Measurements from ENCODE around the gene RHBDL3.

DNA sequence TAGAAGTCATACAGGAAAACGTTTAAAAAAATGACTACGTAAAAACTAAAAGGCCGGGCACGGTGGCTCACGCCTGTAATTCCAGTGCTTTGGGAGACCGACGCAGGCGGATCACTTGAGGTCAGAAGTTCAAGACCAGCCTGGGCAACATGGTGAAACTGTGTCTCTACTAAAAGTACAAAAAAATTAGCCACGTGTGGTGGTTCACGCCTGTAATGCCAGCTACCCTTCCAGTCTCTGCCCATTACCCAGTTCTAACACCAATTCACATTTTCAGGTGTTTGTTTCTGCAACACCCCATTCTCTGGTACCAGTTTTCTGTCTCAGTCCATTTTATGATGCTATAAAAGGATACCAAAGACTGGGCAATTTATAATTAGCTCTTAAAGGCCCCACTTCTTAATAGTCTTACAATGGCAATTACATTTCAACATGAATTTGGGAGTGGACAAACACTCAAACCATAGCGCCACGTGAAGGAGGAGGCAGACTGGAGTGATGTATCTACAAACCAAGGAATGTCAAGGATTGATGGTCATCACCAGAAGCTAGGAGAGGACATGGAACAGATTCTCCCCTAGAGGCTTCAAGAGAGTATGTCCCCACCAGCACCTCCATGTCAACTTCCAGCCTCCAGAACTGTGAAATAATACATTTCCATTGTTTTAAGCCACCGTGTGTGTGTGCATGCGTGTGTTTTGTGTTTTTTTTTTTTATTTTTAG lies 77.1 kb downstream of the RHBDL3 start:
- TF ChIP-seq, protein P1, sequence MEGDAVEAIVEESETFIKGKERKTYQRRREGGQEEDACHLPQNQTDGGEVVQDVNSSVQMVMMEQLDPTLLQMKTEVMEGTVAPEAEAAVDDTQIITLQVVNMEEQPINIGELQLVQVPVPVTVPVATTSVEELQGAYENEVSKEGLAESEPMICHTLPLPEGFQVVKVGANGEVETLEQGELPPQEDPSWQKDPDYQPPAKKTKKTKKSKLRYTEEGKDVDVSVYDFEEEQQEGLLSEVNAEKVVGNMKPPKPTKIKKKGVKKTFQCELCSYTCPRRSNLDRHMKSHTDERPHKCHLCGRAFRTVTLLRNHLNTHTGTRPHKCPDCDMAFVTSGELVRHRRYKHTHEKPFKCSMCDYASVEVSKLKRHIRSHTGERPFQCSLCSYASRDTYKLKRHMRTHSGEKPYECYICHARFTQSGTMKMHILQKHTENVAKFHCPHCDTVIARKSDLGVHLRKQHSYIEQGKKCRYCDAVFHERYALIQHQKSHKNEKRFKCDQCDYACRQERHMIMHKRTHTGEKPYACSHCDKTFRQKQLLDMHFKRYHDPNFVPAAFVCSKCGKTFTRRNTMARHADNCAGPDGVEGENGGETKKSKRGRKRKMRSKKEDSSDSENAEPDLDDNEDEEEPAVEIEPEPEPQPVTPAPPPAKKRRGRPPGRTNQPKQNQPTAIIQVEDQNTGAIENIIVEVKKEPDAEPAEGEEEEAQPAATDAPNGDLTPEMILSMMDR (conservative IDR thresholded peaks at IDR 0.05; ENCODE audit: low read length): no peak
- TF ChIP-seq EZH2phosphoT487 (IDR thresholded peaks at IDR 0.05; ENCODE audit: borderline replicate concordance, low read depth, low read length): no peak

Data from OCI-LY7 (cell line).